Stimulated activated CD4-positive, alpha-beta T cell treated with anti-CD3 and anti-CD28 coated beads, TNF-alpha, amount 100 ng/mL, for 1 hour (primary cell): Measurements from ENCODE around the gene CRYBG2.
"Not testable (repeated sequence)": the region's sequence is repeated elsewhere in the genome, so short reads cannot be mapped to it uniquely, and the experiment has no call there.

ENCODE experiments used
- DNase-seq, 3 donors: peaks; one replicate each; pipeline ENCODE4 v3.0.0-alpha.2; 2020; ENCODE audit warnings: low read depth in 3 of 3, low spot score in 1 of 3

Gene CRYBG2

GRCh38 chr1:26296340-26297056, 57.4 kb downstream of the CRYBG2 start:
- DNase-seq: no peak

GRCh38 chr1:26295194-26296138, 58.5 kb downstream of the CRYBG2 start:
- DNase-seq: no peak

- DNase-seq: no peak
Measured at GRCh38 chr1:26293911-26294463, 59.9 kb downstream of the CRYBG2 start.

DNA sequence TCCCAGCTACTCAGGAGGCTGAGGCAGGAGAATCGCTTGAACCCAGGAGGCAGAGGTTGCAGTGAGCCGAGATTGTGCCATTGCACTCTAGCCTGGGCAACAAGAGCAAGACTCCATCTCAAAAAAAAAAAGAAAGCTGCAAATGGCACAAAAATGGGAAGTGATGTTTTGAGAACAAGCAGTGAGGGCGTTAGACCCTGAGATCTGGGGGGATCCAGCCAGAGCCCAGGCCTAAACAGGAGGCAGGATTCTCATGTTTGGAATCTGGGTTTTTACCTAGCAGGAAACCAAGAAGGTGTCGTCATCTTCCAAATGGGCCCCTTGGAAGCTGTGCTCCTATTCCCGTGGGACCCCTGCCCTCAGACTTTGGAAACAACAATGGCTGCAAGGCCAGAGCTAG, 61.2 kb downstream of the CRYBG2 start:
- DNase-seq: not testable (repeated sequence)

DNA sequence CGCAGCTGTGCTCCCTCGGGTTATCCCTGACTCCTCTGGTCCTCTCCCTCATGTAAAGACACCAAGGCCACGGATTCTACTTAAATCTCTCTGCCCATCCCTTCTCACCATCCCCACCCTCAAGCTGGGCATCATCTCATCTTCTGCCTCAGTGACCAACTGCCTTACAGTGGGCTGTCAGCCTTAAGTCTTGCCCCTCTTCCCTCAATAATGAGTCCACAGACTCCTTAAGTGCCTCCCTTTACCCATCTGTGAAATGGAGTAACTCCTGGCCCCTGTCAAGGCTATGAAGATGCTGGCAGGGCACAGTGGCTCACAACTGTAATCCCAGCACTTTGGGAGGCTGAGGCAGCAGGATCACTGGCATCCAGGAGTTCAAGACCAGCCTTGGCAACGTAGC, 62.0 kb downstream of the CRYBG2 start:
- DNase-seq: no peak

DNA sequence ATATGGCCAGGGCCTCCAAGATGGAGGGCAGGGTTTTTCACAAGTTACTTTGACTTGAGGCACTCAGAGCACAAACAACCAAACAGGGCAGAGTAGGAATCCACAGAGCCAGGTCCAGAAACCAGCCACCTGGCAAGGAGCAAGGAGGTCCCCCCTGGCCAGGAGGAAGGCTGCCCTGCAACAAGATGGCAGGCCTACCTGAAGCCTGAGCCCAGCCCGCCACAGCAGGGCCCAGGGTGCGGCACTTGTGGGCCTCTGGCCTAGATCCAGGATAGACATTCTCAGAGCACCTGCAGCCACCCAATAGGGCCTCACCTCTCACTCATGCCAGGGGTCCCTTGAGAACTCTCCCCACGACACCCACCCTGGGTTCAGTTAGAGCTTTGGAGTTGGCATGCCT, 62.5 kb downstream of the CRYBG2 start:
- no peak for DNase-seq

- DNase-seq: no peak
Measured at GRCh38 chr1:26290882-26291261, 63.1 kb downstream of the CRYBG2 start.

DNA sequence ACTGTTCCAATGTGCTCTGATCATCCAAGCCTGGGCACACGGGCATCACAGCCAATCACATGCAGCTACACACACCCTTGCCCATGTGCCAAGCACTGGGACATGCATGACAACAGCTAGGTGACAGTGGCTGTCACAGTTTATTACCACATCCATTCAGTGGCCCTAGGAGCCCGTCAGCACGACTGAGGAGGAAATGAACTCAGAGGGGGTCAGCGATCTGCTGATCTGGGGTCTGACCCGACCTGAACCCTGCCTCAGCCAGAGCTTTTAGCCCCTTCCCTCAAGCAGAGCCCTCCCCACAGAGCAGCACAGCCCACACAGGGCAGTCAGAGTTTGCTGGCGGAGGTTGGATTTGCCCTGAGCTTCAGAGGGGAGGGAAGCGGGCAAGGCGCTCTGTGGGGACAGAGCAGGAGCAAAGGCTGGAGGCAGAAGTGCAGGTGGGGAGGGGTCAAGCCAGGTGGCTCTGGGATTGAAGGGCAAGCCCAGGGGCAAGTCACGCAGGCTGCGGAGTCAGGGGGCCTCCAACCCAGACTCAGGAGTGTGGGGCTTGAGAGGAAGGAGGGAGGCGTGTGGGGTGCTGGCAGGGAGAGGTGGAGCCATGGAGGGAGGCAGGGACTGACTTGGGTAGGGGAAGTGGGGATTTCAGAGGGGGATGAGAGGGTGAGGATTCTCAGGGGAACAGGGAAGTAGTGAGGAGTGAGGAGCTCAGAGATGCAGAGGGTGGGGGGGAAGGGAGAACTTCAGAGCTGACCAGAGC, 63.6 kb downstream of the CRYBG2 start:
- DNase-seq: no peak

DNA sequence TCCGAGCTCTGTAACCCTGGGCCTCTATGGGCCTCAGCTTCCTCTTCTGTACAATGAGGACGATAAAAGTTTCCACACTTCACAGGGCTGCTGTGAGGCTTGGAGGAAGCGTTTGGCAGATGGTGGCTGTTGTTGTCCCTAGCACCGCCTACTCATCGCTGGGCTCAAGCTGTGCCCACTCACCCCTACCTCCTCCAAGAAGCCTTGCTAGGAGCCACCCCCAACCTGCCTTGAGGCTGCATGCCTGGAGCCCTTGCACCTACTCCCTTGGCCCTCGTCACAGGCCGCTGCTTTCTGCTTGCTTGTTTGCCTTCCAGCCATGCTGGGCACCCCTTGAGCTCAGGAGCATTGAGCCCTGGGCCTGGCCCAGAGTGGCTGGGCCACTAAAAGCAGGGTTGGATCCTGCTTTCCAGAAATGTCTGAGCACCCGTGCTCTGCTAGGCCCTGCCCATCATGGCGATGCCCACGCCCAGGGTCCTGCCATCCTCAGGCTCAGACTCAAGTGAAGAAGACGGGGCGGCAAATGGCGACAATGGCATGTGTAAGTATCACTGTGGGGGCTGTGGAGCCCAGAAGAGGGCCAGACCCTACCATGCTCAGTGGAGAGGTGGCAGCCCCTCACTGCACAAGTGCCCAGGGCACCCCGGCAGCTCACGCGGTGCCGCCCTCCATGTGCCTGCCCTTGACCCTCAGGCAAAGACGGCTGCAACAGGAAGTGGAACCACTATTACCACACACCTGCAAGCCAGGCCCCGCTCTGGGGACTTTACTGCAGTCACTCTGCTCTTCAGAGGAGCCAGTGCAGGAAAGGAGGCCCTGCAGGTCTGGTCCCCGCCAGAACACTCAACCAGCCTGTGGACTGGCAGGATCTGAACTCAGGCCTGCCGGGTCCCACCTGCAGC, 64.5 kb downstream of the CRYBG2 start:
- DNase-seq: no peak

DNA sequence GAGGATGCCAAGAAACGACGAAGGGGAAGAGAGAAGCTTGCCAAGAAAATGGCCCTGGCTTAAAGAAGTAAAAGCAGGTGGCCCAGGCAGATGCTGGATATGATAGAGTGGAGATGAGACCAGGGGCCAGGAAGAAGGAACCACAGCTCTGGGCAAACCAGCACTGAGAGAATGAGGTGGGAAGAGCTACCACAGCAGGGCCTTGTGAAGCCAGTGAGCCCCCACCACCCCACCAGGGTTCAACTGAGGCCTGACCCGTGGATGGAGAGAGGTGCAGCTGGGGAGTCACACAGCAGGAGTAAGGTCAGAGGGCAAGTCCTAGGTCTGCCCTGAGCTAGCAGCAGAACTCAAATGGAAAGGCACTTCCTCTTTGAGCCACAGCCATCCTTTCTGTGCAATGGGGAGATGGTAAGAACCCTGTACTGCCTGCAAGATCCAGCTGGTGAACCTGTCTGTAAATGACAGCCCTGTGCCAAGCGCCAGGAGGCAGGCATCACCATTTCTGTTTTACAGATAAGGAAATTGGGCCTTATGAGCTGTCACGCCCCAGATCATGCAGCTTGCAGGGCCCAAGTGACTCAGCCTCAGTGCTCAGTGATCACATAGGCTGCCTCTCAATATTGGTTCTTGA, 65.5 kb downstream of the CRYBG2 start:
- DNase-seq: peak in 1 of 3 donors; percentile 38

DNA sequence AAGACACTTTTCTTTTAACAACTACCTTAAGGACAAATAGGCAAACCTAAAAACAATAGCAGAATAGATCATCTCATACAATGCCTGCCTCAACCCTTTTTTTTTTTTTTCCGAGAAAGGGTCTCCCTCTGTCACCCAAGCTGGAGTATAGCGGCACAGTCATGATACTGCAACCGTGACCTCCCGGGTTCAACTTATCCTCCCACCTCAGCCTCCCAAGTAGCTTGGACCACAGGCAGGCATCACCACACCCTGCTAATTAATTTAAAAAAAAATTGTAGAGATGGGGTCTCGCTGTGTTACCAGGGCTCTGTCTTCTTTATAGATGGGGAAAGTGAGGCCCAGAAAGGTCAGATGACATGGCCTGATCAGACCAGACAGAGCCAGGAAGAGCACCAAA, 66.1 kb downstream of the CRYBG2 start:
- no peak for DNase-seq

DNA sequence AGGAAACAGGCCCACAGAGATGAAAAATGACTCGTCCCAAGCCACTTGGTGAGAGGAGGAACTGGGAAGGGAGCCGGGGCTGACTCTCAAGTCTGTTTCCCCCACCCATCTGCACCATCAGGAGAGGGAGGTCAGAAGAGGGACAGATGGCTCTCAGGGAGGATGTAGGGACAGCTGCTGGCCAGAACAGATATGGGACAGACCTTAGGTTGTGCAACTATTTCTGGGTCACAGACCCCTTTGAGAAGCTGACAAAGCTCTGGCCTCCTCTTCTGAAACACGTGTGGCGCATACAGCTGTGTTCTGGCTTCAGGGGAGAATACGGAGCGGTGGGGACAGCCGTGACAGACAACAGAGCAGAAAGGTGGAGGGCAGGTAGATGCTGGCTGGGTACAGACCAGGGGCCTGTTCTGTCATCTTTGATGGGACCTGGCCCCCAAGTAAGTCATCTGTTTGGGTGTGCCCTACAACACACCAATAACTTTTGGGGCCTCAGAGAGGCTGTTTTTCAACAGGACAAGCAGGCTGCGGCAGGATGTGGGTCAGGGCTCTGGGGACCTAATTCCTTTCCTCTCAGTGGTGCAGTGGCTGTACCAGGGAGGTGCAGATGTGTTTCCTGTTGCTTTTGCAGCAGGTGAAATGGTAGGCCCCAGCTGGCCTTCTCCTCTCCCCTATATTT, 66.8 kb downstream of the CRYBG2 start:
- DNase-seq: peak in 1 of 3 donors; percentile 62

GRCh38 chr1:26286064-26286416, 67.9 kb downstream of the CRYBG2 start:
- no peak for DNase-seq

- DNase-seq: no peak
Measured at GRCh38 chr1:26285366-26286063, 68.4 kb downstream of the CRYBG2 start.

DNA sequence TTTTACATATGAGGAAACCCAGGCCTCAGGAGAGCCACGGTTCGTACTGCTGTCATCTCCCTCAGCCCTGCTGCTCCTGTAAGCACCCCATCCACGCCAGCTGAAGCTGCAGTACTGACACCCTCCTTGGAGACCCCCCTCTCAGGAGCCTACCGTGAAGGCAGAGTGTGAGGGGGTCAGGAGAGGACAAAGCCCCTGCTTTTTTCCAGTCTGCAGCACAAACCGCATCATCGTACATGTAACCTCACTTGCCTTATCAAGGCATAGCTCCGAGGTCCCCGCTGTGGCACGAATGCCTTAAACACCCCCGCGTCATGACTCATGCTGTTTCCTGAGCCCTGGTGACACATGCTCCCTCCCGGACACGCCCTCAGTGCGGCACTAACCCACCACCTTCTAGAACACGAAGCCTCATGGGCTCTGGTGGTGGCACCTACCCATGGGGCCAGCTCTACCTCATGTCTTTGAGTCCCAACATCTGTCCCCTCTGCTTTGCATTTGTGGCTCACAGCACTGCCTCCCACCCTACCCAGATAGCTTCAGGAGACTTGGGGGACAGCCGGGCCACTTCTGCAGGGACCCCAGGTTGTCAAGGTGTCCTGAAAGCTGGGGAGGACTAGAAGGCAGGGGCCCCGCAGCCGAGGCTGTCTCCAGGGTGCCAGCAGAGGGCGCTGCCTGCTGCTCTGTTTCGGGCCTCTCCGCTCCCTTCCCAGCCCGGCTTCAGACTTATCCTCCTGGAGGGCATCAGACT, 69.2 kb downstream of the CRYBG2 start:
- DNase-seq: peak; percentile 82 to 90 (median 88)

GRCh38 chr1:26283871-26284596, 69.9 kb downstream of the CRYBG2 start:
- no peak for DNase-seq

- no peak for DNase-seq
Measured at GRCh38 chr1:26283279-26283853, 70.6 kb downstream of the CRYBG2 start.
